ENCODE results near the gene TP53I13.
A peak's percentile ranks its signal among the peaks of the same experiment; 100 is the strongest.

Gene TP53I13

GRCh38 chr17:29593591-29594518 is 25.4 kb downstream of the TP53I13 start:
- DNase-seq (ENCODE audit: low spot score): no peak

- DNase-seq (ENCODE audit: low spot score): no peak
These were observed 26.1 kb downstream of the TP53I13 start for GRCh38 chr17:29594519-29595090.

GRCh38 chr17:29595107-29595942 is 26.8 kb downstream of the TP53I13 start:
- no peak for DNase-seq (ENCODE audit: low spot score)

- no peak for DNase-seq (ENCODE audit: low spot score)
These were observed 27.7 kb downstream of the TP53I13 start for GRCh38 chr17:29595943-29596774.

- no peak for DNase-seq (ENCODE audit: low spot score)
These were observed 28.3 kb downstream of the TP53I13 start for GRCh38 chr17:29596811-29597210.

- DNase-seq (ENCODE audit: low spot score): no peak
These were observed 29.1 kb downstream of the TP53I13 start for GRCh38 chr17:29597361-29598172.

- DNase-seq (ENCODE audit: low spot score): no peak
These were observed 34.7 kb downstream of the TP53I13 start for GRCh38 chr17:29603109-29603674.

- no peak for DNase-seq (ENCODE audit: low spot score)
These were observed 39.2 kb downstream of the TP53I13 start for GRCh38 chr17:29607557-29608195.

GRCh38 chr17:29608986-29609385 is 40.5 kb downstream of the TP53I13 start:
- DNase-seq (ENCODE audit: low spot score): no peak

- no peak for DNase-seq (ENCODE audit: low spot score)
These were observed 41.9 kb downstream of the TP53I13 start for GRCh38 chr17:29610395-29610794.

GRCh38 chr17:29611351-29612093 is 43.0 kb downstream of the TP53I13 start:
- no peak for DNase-seq (ENCODE audit: low spot score)

GRCh38 chr17:29612094-29612403 is 43.5 kb downstream of the TP53I13 start:
- no peak for DNase-seq (ENCODE audit: low spot score)

GRCh38 chr17:29612404-29613280 is 44.1 kb downstream of the TP53I13 start:
- DNase-seq (ENCODE audit: low spot score): no peak

- peak; percentile 90 for DNase-seq (ENCODE audit: low spot score)
These were observed 44.9 kb downstream of the TP53I13 start for GRCh38 chr17:29613352-29613837.

- no peak for DNase-seq (ENCODE audit: low spot score)
These were observed 45.4 kb downstream of the TP53I13 start for GRCh38 chr17:29613856-29614255.

- no peak for DNase-seq (ENCODE audit: low spot score)
These were observed 46.0 kb downstream of the TP53I13 start for GRCh38 chr17:29614349-29615047.

GRCh38 chr17:29615048-29615385 is 46.5 kb downstream of the TP53I13 start:
- peak; percentile 75 for DNase-seq (ENCODE audit: low spot score)
